T-helper 17 cell (primary cell): ENCODE results near the gene SPEG. TPM values are rescaled to one million over a fixed set of nuclear protein-coding genes. Genes with fewer than 3 reads are reported as not detected.

ENCODE experiments used
- ATAC-seq: fragments of 150-1000 bp; cut with Tn5 transposase; 2 replicates; pipeline ENCODE4 v1.10.0; 2021; ENCODE audit warnings: mild to moderate bottlenecking, moderate library complexity
- DNase-seq, 3 donors: peaks; one replicate each; pipeline versions ENCODE4 v3.0.0 to v3.0.0-alpha.2; 2020 to 2021
- H3K9me3 ChIP-seq: one replicate; pipeline ENCODE4 v1.7.0; 2013; ENCODE audit warnings: low read length, mild to moderate bottlenecking; ENCODE audit not compliant: control insufficient read depth, poor library complexity, severe bottlenecking
- H3K27ac Mint-ChIP-seq: one replicate; pipeline ENCODE4 v1.8.0; 2022; ENCODE audit warnings: mild to moderate bottlenecking, moderate library complexity, mixed read lengths
- H3K27me3 Mint-ChIP-seq: one replicate; pipeline ENCODE4 v1.8.0; 2022; ENCODE audit warnings: mixed read lengths
- H3K36me3 Mint-ChIP-seq: one replicate; pipeline ENCODE4 v1.8.0; 2022; ENCODE audit warnings: low read depth, mixed read lengths
- H3K4me1 Mint-ChIP-seq: one replicate; pipeline ENCODE4 v1.8.0; 2022; ENCODE audit warnings: mild to moderate bottlenecking, mixed read lengths
- H3K4me3 Mint-ChIP-seq: one replicate; pipeline ENCODE4 v1.8.0; 2022; ENCODE audit warnings: mild to moderate bottlenecking, moderate library complexity, mixed read lengths
- total RNA-seq, 4 donors: library from RNA in 2 of 4; stranded (reverse) in 2 of 4; gene quantifications; one replicate each; pipeline ENCODE4 v1.2.3 and lab custom pipeline; 2022 to 2026

SPEG gene
- total RNA-seq, 2 donors from 2014 or later = 7.3 to 8.4 TPM

GRCh38 chr2:219502618-219503017 is 68.0 kb downstream of the SPEG start:
- H3K4me3 Mint-ChIP-seq = no peak overlapping the region
- peaks cover 10% of the 10 kb centered on the region for H3K27me3 Mint-ChIP-seq
- no peak for ATAC-seq
- peaks cover 26% of the 10 kb centered on the region for H3K36me3 Mint-ChIP-seq
- no peak for DNase-seq
- H3K9me3 ChIP-seq = no peaks in the 10 kb centered on the region
- H3K4me1 Mint-ChIP-seq = peaks cover 32% of the 10 kb centered on the region
- H3K27ac Mint-ChIP-seq = no peak overlapping the region

GRCh38 chr2:219505585-219505984 is 70.9 kb downstream of the SPEG start:
- ATAC-seq = no peak
- peaks cover 22% of the 10 kb centered on the region for H3K36me3 Mint-ChIP-seq
- H3K27ac Mint-ChIP-seq = no peak overlapping the region
- no peak for DNase-seq
- H3K9me3 ChIP-seq = no peaks in the 10 kb centered on the region
- H3K4me1 Mint-ChIP-seq = peaks cover 21% of the 10 kb centered on the region
- H3K27me3 Mint-ChIP-seq = peaks cover 22% of the 10 kb centered on the region
- no peak overlapping the region for H3K4me3 Mint-ChIP-seq

- Mint-ChIP-seq H3K36me3 (peaks cover 22% of the 10 kb centered on the region), H3K27me3 (peaks cover 29% of the 10 kb centered on the region), H3K4me3 (no peak overlapping the region), H3K4me1 (peaks cover 21% of the 10 kb centered on the region), H3K27ac (no peak overlapping the region)
- DNase-seq (no peak), ATAC-seq (no peak)
- H3K9me3 ChIP-seq = no peaks in the 10 kb centered on the region
Observed at GRCh38 chr2:219506153-219506801, 71.6 kb downstream of the SPEG start.

- Mint-ChIP-seq H3K36me3 (peaks cover 22% of the 10 kb centered on the region), H3K27me3 (peaks cover 34% of the 10 kb centered on the region), H3K27ac (no peak overlapping the region), H3K4me3 (no peak overlapping the region), H3K4me1 (peaks cover 21% of the 10 kb centered on the region)
- DNase-seq (no peak), ATAC-seq (no peak)
- H3K9me3 ChIP-seq = no peaks in the 10 kb centered on the region
Observed at GRCh38 chr2:219506802-219507526, 72.3 kb downstream of the SPEG start.

- no peaks in the 10 kb centered on the region for H3K9me3 ChIP-seq
- no peak for DNase-seq
- Mint-ChIP-seq H3K36me3 (peaks cover 22% of the 10 kb centered on the region), H3K27me3 (peaks cover 40% of the 10 kb centered on the region), H3K27ac (no peak overlapping the region), H3K4me1 (peaks cover 24% of the 10 kb centered on the region), H3K4me3 (no peak overlapping the region)
- ATAC-seq = no peak
Observed at GRCh38 chr2:219507581-219508443, 73.2 kb downstream of the SPEG start.

GRCh38 chr2:219508444-219508734 is 73.7 kb downstream of the SPEG start:
- ATAC-seq = no peak

GRCh38 chr2:219508971-219509779 is 74.5 kb downstream of the SPEG start:
- Mint-ChIP-seq H3K36me3 (peaks cover 24% of the 10 kb centered on the region), H3K4me3 (peak overlapping the region; percentile 77)

More at GRCh38 chr2:219508444-219508734, 73.7 kb downstream of the SPEG start:
- no peaks in the 10 kb centered on the region for H3K9me3 ChIP-seq
- Mint-ChIP-seq H3K27me3 (peaks cover 45% of the 10 kb centered on the region), H3K27ac (no peak overlapping the region), H3K4me1 (peaks cover 25% of the 10 kb centered on the region), H3K4me3 (no peak overlapping the region), H3K36me3 (peaks cover 23% of the 10 kb centered on the region)
- no peak for DNase-seq

GRCh38 chr2:219509780-219510511 is 75.3 kb downstream of the SPEG start:
- H3K36me3 Mint-ChIP-seq = peaks cover 19% of the 10 kb centered on the region
- peak overlapping the region; percentile 77 for H3K4me3 Mint-ChIP-seq
- H3K4me1 Mint-ChIP-seq = peaks cover 28% of the 10 kb centered on the region
- ATAC-seq (peak; percentile 86), DNase-seq (peak; percentile 24 to 40 (median 29))
- peaks cover 59% of the 10 kb centered on the region for H3K27me3 Mint-ChIP-seq
- H3K9me3 ChIP-seq = no peaks in the 10 kb centered on the region
- H3K27ac Mint-ChIP-seq = no peak overlapping the region

More at GRCh38 chr2:219508971-219509779, 74.5 kb downstream of the SPEG start:
- H3K27me3 Mint-ChIP-seq = peaks cover 53% of the 10 kb centered on the region
- H3K9me3 ChIP-seq = no peaks in the 10 kb centered on the region
- H3K27ac Mint-ChIP-seq = no peak overlapping the region
- DNase-seq (no peak), ATAC-seq (peak; percentile 29)
- H3K4me1 Mint-ChIP-seq = peaks cover 30% of the 10 kb centered on the region

- H3K4me3 Mint-ChIP-seq = peak overlapping the region; percentile 77
- ATAC-seq (no peak), DNase-seq (no peak)
- peaks cover 16% of the 10 kb centered on the region for H3K36me3 Mint-ChIP-seq
- no peak overlapping the region for H3K27ac Mint-ChIP-seq
- peaks cover 28% of the 10 kb centered on the region for H3K4me1 Mint-ChIP-seq
- peaks cover 65% of the 10 kb centered on the region for H3K27me3 Mint-ChIP-seq
- H3K9me3 ChIP-seq = no peaks in the 10 kb centered on the region
Observed at GRCh38 chr2:219510512-219511135, 76.0 kb downstream of the SPEG start.

- H3K36me3 Mint-ChIP-seq = peaks cover 17% of the 10 kb centered on the region
- H3K4me3 Mint-ChIP-seq = no peak overlapping the region
- peaks cover 76% of the 10 kb centered on the region for H3K27me3 Mint-ChIP-seq
- H3K4me1 Mint-ChIP-seq = peaks cover 28% of the 10 kb centered on the region
- H3K27ac Mint-ChIP-seq = no peak overlapping the region
- no peak for DNase-seq
- no peak for ATAC-seq
- H3K9me3 ChIP-seq = no peaks in the 10 kb centered on the region
Observed at GRCh38 chr2:219511547-219512325, 77.1 kb downstream of the SPEG start.

- Mint-ChIP-seq H3K4me1 (peaks cover 27% of the 10 kb centered on the region), H3K4me3 (no peak overlapping the region), H3K36me3 (peaks cover 20% of the 10 kb centered on the region), H3K27me3 (peaks cover 82% of the 10 kb centered on the region), H3K27ac (no peak overlapping the region)
- ATAC-seq (no peak), DNase-seq (no peak)
- H3K9me3 ChIP-seq = no peaks in the 10 kb centered on the region
Observed at GRCh38 chr2:219512524-219513216, 78.0 kb downstream of the SPEG start.
